K562 (cell line): ENCODE measurements around the gene STAT4. TPM values are rescaled to one million over a fixed set of nuclear protein-coding genes. Genes with fewer than 3 reads are reported as not detected.

Experiments used
- ATAC-seq: fragments of 200-7000 bp; cut with Tn5 transposase; 3 replicates; pipeline ENCODE4 v1.9.1; 2020; ENCODE audit warnings: moderate library complexity
- BruUV-seq: library from RNA; stranded (reverse); fragments of 400-500 nt; replicated peaks from 2 replicates; lab custom pipeline; 2021; lab: Mats Ljungman, UMichigan
- CTCF ChIA-PET: fragments of 300-600 bp; formaldehyde crosslinking; extraction: SDS; loops from one replicate; lab custom pipeline; 2021; ENCODE audit warnings: low intra/inter-chr PET ratio; lab: Yijun Ruan, JAX
- POLR2A ChIA-PET: fragments of 300-600, 350-650 bp; sonication (Branson Sonifier 250); formaldehyde crosslinking; extraction: SDS; loops from one replicate; lab custom pipeline; 2021; ENCODE audit warnings: antibody characterized with exemption, inconsistent platforms; lab: Yijun Ruan, JAX
- DNase-seq, 4 experiments: peaks; one replicate each; pipeline versions ENCODE4 v3.0.0 to v3.0.0-alpha.2; 2011 to 2018; ENCODE audit warnings: low spot score in 3 of 4, mixed read lengths in 3 of 4; ENCODE audit errors: extremely low read depth in 1 of 4
- FAIRE-seq: peaks from 2 replicates; lab custom pipeline; 2011; peaks lifted over from hg19 to GRCh38; lab: Jason Lieb, UNC
- H2AFZ ChIP-seq: 2 replicates; pipeline ENCODE4 v1.6.0; 2011; ENCODE audit warnings: low read depth, low read length, control low read depth, inconsistent platforms
- H3K27ac ChIP-seq: fragments of 200-600 bp; 3 replicates; pipeline ENCODE4 v1.8.0; 2011; ENCODE audit warnings: low read depth, mild to moderate bottlenecking, control low read depth, inconsistent platforms, low read length, moderate library complexity, mixed read lengths; ENCODE audit errors: extremely low read depth
- H3K27me3 ChIP-seq, 2 experiments: fragments of 300-600 bp in 1 of 2; 2 replicates in 1 of 2; 3 replicates in 1 of 2; pipeline versions ENCODE4 v1.6.0 to v1.8.0; 2011; ENCODE audit warnings: inconsistent platforms in 2 of 2, low read length in 2 of 2, mild to moderate bottlenecking in 1 of 2, mixed read lengths in 1 of 2, moderate library complexity in 1 of 2; ENCODE audit not compliant: control insufficient read depth in 2 of 2, insufficient read depth in 2 of 2
- H3K36me3 ChIP-seq: fragments of 300-600 bp; 3 replicates; pipeline ENCODE4 v1.8.0; 2011; ENCODE audit warnings: mild to moderate bottlenecking, low read length, inconsistent platforms; ENCODE audit not compliant: control insufficient read depth, insufficient read depth
- H3K4me1 ChIP-seq, 2 experiments: fragments of 200-600 bp in 1 of 2; replicated peaks in 1 of 2; 2 replicates in 1 of 2; 3 replicates in 1 of 2; pipeline versions ENCODE4 v1.5.1 to v1.8.0; 2011; ENCODE audit warnings: inconsistent platforms in 2 of 2, low read length in 2 of 2, mild to moderate bottlenecking in 1 of 2, mixed read lengths in 1 of 2, moderate library complexity in 1 of 2; ENCODE audit not compliant: control insufficient read depth in 2 of 2, insufficient read depth in 2 of 2
- H3K4me2 ChIP-seq: 2 replicates; pipeline ENCODE4 v1.6.1; 2011; ENCODE audit warnings: low read length, control low read depth, inconsistent platforms, mixed read lengths; ENCODE audit not compliant: insufficient read depth
- H3K4me3 ChIP-seq: fragments of 200-600 bp; sonication (generic), shearing (Covaris generic); 2 replicates; pipeline ENCODE4 v1.5.1; 2016; ENCODE audit warnings: control low read depth, inconsistent platforms
- H3K79me2 ChIP-seq: fragments of 200-600 bp; 3 replicates; pipeline ENCODE4 v1.8.0; 2011; ENCODE audit warnings: low read length, inconsistent platforms; ENCODE audit not compliant: control insufficient read depth, insufficient read depth
- H3K9ac ChIP-seq, 2 experiments: 2 replicates each; pipeline versions ENCODE4 v1.6.0 to v1.6.1; 2011; ENCODE audit warnings: low read depth in 2 of 2, low read length in 2 of 2, control low read depth in 1 of 2, inconsistent platforms in 1 of 2, mild to moderate bottlenecking in 1 of 2, mixed read lengths in 1 of 2; ENCODE audit not compliant: insufficient read depth in 1 of 2
- H3K9me1 ChIP-seq: one replicate; pipeline ENCODE4 v1.6.0; 2011; ENCODE audit warnings: inconsistent platforms, mild to moderate bottlenecking, low read length, moderate library complexity; ENCODE audit not compliant: control insufficient read depth, insufficient read depth
- H3K9me3 ChIP-seq: replicated peaks from 2 replicates; pipeline ENCODE4 v1.5.1; 2011; ENCODE audit warnings: low read depth, low read length, inconsistent platforms; ENCODE audit not compliant: control insufficient read depth, insufficient read depth
- H4K20me1 ChIP-seq: replicated peaks from 2 replicates; pipeline ENCODE4 v1.6.1; 2011; ENCODE audit warnings: low read length, inconsistent platforms, mixed read lengths; ENCODE audit not compliant: control insufficient read depth, insufficient read depth
- FOSL1 ChIP-seq: fragments of 200-800 bp; sonication (Bioruptor generic); conservative IDR thresholded peaks from 2 replicates; pipeline ENCODE4 v1.6.1; 2016; ENCODE audit warnings: missing genetic modification characterization, missing compliant biosample characterization
- JUND ChIP-seq, 2 experiments: IDR thresholded peaks; 2 replicates in 1 of 2; 3 replicates in 1 of 2; pipeline ENCODE4 v1.6.1; 2011; ENCODE audit warnings: borderline replicate concordance in 2 of 2, low read depth in 2 of 2, low read length in 2 of 2, improper control_type of control experiment in 1 of 2, missing biosample characterization in 1 of 2, missing genetic modification characterization in 1 of 2, missing genetic modification reagents in 1 of 2
- NR3C1 ChIP-seq: sonication (generic); formaldehyde crosslinking; IDR thresholded peaks from 2 replicates; pipeline ENCODE4 v1.8.1; 2022; ENCODE audit warnings: missing genetic modification reagents
- THRAP3 ChIP-seq: fragments of 450-650 bp; IDR thresholded peaks from 2 replicates; pipeline ENCODE4 v1.6.1; 2016; ENCODE audit warnings: mild to moderate bottlenecking, inconsistent platforms, borderline replicate concordance
- ZNF165 ChIP-seq: fragments of 250-450 bp; sonication (Bioruptor Pico); IDR thresholded peaks from 2 replicates; pipeline ENCODE4 v1.4.0; 2020; ENCODE audit warnings: borderline replicate concordance
- ZNF584 ChIP-seq: fragments of 200-800 bp; sonication (Bioruptor generic); IDR thresholded peaks from 2 replicates; pipeline ENCODE4 v1.6.1; 2016; ENCODE audit warnings: low read depth, mild to moderate bottlenecking, missing genetic modification characterization, missing compliant biosample characterization
- ZNF717 ChIP-seq: fragments of 250-450 bp; sonication (Bioruptor Pico); IDR thresholded peaks from 2 replicates; pipeline ENCODE4 v1.5.0; 2021
- WGBS: fragments of 100-300 bp; shearing (Covaris generic); methylation state at CpG from one replicate; pipeline ENCODE4 v1.1.6; 2016; ENCODE audit warnings: low coverage, mixed read lengths; ENCODE audit not compliant: insufficient coverage; ENCODE audit errors: missing lambda C conversion rate; 5-methylcytosine and 5-hydroxymethylcytosine counted together
- in situ Hi-C: fragments of 300-500 bp; cut with MboI; formaldehyde crosslinking; loops from 4 replicates; pipeline ENCODE4 v1.15.0; 2018; ENCODE audit warnings: inconsistent platforms, mixed read lengths
- intact Hi-C: fragments of 100-400 bp; cut with micrococcal nuclease; formaldehyde crosslinking; loops from 2 replicates; pipeline ENCODE4 v1.14.2; 2022
- polyA plus RNA-seq, 8 experiments: library from polyadenylated mRNA; depleted of rRNA in 4 of 8; stranded (reverse) in 5 of 8; unstranded in 3 of 8; fragments of >200 nt; fragmentation: Nextera tagmentation in 2 of 8; fragmentation: Illumina TruSeq in 1 of 8; extraction: Ambion mirVana in 2 of 8; extraction: Trizol in 1 of 8; gene quantifications; 2 replicates each; pipeline versions ENCODE4 v1.2.1 to v1.2.3, GENCODE V29; 2011 to 2014; ENCODE audit warnings: inconsistent platforms in 1 of 8, missing spikeins in 1 of 8
- total RNA-seq, 7 experiments: library from RNA; depleted of rRNA in 6 of 7; stranded (reverse); fragments of >200 nt in 6 of 7; fragmentation: Illumina TruSeq in 2 of 7; extraction: Trizol in 2 of 7; gene quantifications; 2 replicates each; pipeline versions ENCODE4 v1.2.1 to v1.2.3, GENCODE V29; 2011 to 2021; ENCODE audit warnings: low replicate concordance in 1 of 7

STAT4 gene
- total and polyA plus RNA-seq, 9 of the 15 experiments (the other 6 are each of a cell fraction or from before 2014, with no cell fraction given) = 0.01 to 0.06 (median 0.03) TPM; not detected in 6

DNA sequence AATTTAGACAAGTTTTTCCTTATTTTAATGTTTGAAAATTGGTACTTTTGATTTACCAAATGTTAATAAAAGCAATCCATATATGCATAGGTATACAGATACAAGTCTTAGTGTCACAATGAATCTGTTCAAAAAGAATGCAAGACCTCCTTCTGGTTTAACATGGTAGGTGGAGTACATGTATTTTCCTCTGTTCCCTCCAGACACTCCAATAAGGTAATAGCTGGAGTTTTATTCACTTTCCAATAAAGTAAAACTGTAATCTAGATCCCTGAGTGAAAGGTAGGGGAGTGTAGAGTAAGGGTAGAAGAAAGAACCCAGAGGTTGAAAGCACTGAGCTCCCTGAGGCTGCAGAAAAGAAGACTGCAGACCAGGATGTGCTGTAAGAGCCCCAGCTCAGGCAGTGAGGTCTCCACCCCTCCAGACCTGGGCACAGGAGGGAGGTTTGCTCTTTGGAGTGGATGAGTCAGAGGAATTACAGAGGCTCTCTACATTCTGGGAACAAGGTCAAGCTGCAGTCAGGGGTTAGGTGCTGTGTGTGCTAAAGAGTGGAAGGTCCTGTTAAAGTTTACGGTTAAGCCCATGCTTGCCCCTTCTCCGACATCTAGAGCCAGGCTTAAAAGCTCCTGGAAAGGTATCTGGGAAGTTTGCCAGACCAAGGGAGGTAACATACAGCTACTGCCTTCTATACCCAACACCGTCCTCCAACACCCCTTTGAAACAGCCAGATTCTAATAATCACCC, 109.2 kb downstream of the STAT4 start:
- no peaks in the 10 kb centered on the region for H4K20me1 ChIP-seq
- intact Hi-C loops = no loop called here
- DNase-seq = peak in 3 of 4 experiments; percentile 10 to 57 (median 36)
- peak; percentile 54; the same call in 1 of the 2 replicates for TF ChIP-seq FOSL1 (tag)
- TF ChIP-seq ZNF584 = no peak
- TF ChIP-seq NR3C1 (CRISPR knock-in tag) = no peak
- no peak for TF ChIP-seq THRAP3
- no peak for TF ChIP-seq JUND (IDR thresholded peaks at IDR 0.05; ENCODE audit: borderline replicate concordance, low read depth, low read length)
- TF ChIP-seq JUND (tag; IDR thresholded peaks at IDR 0.05; ENCODE audit: borderline replicate concordance, low read depth, low read length) = peak; percentile 27; the same call in 1 of the 3 replicates
- no peak for TF ChIP-seq ZNF165
- no peak for TF ChIP-seq ZNF717 (CRISPR knock-in tag)
- TF ChIP-seq, all 486 proteins: peak for 2
- CTCF ChIA-PET = no interaction called here
- ATAC-seq (peak; percentile 78), FAIRE-seq (peak; percentile 85)
- Histone ChIP-seq H3K4me3 (no peak overlapping the region), H3K27me3 (no peaks in the 10 kb centered on the region), H3K79me2 (no peaks in the 10 kb centered on the region), H3K9ac (no peak overlapping the region), H3K4me2 (no peak overlapping the region), H2AFZ (peak overlapping the region; percentile 62), H3K4me1 (peaks cover 0 to 14% of the 10 kb centered on the region in 2 experiments; a peak in 2 of 5 replicates), H3K27ac (no peak overlapping the region), H3K36me3 (no peaks in the 10 kb centered on the region; the same call in 2 of the 3 replicates), H3K9me1 (no peaks in the 10 kb centered on the region), H3K9me3 (no peaks in the 10 kb centered on the region)
- 14% methylated on average over 3 of the region's 3 CpGs for WGBS
- in situ Hi-C loops = no loop called here
- no TSS peak for BruUV-seq
- POLR2A ChIA-PET = interaction anchor here (0.6 to 1.2 kb wide), 2 partner anchors 13 to 18 kb away, joined by 3 read pairs; no protein-coding TSS in a partner anchor
